ENCODE data around the gene DLX2. TPM values are rescaled to one million over a fixed set of nuclear protein-coding genes. Genes with fewer than 3 reads are reported as not detected.

DLX2 gene
- total RNA-seq, 1 experiment from 2014 or later = 4.4 TPM

DNA sequence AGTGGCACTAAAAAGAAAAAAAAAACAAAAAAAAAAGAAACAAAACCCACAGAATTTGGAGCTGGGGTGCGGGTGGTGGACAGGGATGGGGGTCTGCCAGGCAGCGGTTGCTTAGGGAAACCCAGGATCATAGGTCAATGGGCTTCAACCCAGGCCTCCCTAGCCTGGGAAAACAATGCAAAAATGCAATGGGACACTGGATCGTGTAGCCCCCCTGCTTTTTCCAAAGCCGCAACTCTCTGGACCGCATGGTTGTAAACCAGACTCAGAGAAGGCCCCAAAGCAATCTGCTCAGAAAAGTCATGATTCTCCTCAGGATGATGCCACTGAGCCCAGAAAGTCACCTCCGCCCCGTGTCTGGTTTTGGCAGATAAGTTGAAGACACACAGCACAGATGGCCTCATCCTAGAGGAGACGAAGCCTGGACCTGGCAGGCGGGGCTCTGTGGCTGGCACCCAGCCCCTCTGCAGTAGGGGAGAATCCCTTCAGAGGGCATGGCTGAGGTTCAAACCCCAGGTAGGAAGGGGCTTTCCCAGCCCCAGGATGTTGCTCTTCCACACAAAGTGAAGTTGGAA is 5.1 kb downstream of the DLX2 start:
- ATAC-seq = no peak
- no TSS peak for BruUV-seq (replicated peaks)
- no peak for DNase-seq (ENCODE audit: low read depth, low spot score)
- TF ChIP-seq TCF7L2 (IDR thresholded peaks at IDR 0.05; ENCODE audit: low read depth, low read length) = no peak
- TF ChIP-seq SIN3A (IDR thresholded peaks at IDR 0.05; ENCODE audit: borderline replicate concordance, insufficient read depth, low read depth, low read length) = no peak
- no peak for TF ChIP-seq REST (IDR thresholded peaks at IDR 0.05; ENCODE audit: insufficient read depth in 1 of 2, low read depth in 2 of 2, low read length in 1 of 2)
- TF ChIP-seq, protein P1, sequence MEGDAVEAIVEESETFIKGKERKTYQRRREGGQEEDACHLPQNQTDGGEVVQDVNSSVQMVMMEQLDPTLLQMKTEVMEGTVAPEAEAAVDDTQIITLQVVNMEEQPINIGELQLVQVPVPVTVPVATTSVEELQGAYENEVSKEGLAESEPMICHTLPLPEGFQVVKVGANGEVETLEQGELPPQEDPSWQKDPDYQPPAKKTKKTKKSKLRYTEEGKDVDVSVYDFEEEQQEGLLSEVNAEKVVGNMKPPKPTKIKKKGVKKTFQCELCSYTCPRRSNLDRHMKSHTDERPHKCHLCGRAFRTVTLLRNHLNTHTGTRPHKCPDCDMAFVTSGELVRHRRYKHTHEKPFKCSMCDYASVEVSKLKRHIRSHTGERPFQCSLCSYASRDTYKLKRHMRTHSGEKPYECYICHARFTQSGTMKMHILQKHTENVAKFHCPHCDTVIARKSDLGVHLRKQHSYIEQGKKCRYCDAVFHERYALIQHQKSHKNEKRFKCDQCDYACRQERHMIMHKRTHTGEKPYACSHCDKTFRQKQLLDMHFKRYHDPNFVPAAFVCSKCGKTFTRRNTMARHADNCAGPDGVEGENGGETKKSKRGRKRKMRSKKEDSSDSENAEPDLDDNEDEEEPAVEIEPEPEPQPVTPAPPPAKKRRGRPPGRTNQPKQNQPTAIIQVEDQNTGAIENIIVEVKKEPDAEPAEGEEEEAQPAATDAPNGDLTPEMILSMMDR (IDR thresholded peaks at IDR 0.05) = no peak
- no peak for TF ChIP-seq POLR2AphosphoS5 (IDR thresholded peaks at IDR 0.05; ENCODE audit: low read depth, low read length)
- Histone ChIP-seq H3K9me3 (ENCODE audit: control insufficient read depth, insufficient read depth, low read depth, low read length) (no peaks in the 10 kb centered on the region), H3K4me3 (ENCODE audit: low read depth in 2 of 2, low read length in 2 of 2) (peak overlapping the region in 1 of 2 experiments; percentile 67; a peak in 3 of 4 replicates), H3K4me1 (ENCODE audit: control insufficient read depth, insufficient read depth, low read length) (peaks cover 38% of the 10 kb centered on the region), H3K27ac (ENCODE audit: low read length) (peak overlapping the region; percentile 82), H3K27me3 (ENCODE audit: control insufficient read depth, insufficient read depth, low read length) (no peaks in the 10 kb centered on the region; the same call in 1 of the 2 replicates), H3K36me3 (ENCODE audit: control insufficient read depth, insufficient read depth, low read length) (no peaks in the 10 kb centered on the region)
- CTCF ChIA-PET = no interaction called here
- in situ Hi-C loops (cut with HindIII; ENCODE audit: low pct_unique_long_range_greater_than_20kb, low sequenced_read_pairs) (no loop called here), intact Hi-C loops (cut with micrococcal nuclease; ENCODE audit: unreplicated experiment) (no loop called here)
- POLR2A ChIA-PET = interaction anchor here (0.7 kb wide), 1 partner anchor 14 kb away, joined by 3 read pairs; no protein-coding TSS in a partner anchor

GRCh38 chr2:172096626-172097547 is 5.8 kb downstream of the DLX2 start:
- Histone ChIP-seq H3K36me3 (ENCODE audit: control insufficient read depth, insufficient read depth, low read length) (no peaks in the 10 kb centered on the region), H3K27ac (ENCODE audit: low read length) (peak overlapping the region; percentile 82), H3K9me3 (ENCODE audit: control insufficient read depth, insufficient read depth, low read depth, low read length) (no peaks in the 10 kb centered on the region), H3K4me1 (ENCODE audit: control insufficient read depth, insufficient read depth, low read length) (peaks cover 38% of the 10 kb centered on the region), H3K4me3 (ENCODE audit: low read depth in 2 of 2, low read length in 2 of 2) (peak overlapping the region; percentile 56 to 67), H3K27me3 (ENCODE audit: control insufficient read depth, insufficient read depth, low read length) (no peaks in the 10 kb centered on the region; the same call in 1 of the 2 replicates)
- intact Hi-C loops (cut with micrococcal nuclease; ENCODE audit: unreplicated experiment) (no loop called here), in situ Hi-C loops (cut with HindIII; ENCODE audit: low pct_unique_long_range_greater_than_20kb, low sequenced_read_pairs) (no loop called here)
- no peak for TF ChIP-seq POLR2AphosphoS5 (IDR thresholded peaks at IDR 0.05; ENCODE audit: low read depth, low read length)
- no peak for TF ChIP-seq REST (IDR thresholded peaks at IDR 0.05; ENCODE audit: insufficient read depth in 1 of 2, low read depth in 2 of 2, low read length in 1 of 2)
- no peak; the same call in 1 of the 2 replicates for TF ChIP-seq SIN3A (IDR thresholded peaks at IDR 0.05; ENCODE audit: borderline replicate concordance, insufficient read depth, low read depth, low read length)
- TF ChIP-seq, protein P1 (IDR thresholded peaks at IDR 0.05) = no peak
- TF ChIP-seq TCF7L2 (IDR thresholded peaks at IDR 0.05; ENCODE audit: low read depth, low read length) = no peak
- DNase-seq (ENCODE audit: low read depth, low spot score) (no peak), ATAC-seq (peak; percentile 25; the same call in 1 of the 2 replicates)
- no TSS peak for BruUV-seq (replicated peaks)
- ChIA-PET POLR2A (interaction anchor here (0.6 to 0.7 kb wide), 2 partner anchors 13 to 657 kb away, joined by 3 to 11 read pairs; no protein-coding TSS in a partner anchor), CTCF (no interaction called here)
